Stomach (tissue), 9 donors: ENCODE results near the gene G3BP2. TPM values are rescaled to one million over a fixed set of nuclear protein-coding genes. Genes with fewer than 3 reads are reported as not detected.

Experiments
- DNase-seq, 2 donors: peaks; one replicate each; pipeline versions ENCODE4 v3.0.0 to v3.0.0-alpha.2; 2013 to 2019
- H3K27ac ChIP-seq, 5 donors: fragments of 200-600 bp in 4 of 5; sonication (generic) in 4 of 5; one replicate each; pipeline ENCODE4 v1.5.1; 2013 to 2019; ENCODE audit warnings: mild to moderate bottlenecking in 1 of 5, moderate library complexity in 1 of 5
- H3K27me3 ChIP-seq, 3 donors: fragments of 200-600 bp; sonication (generic); one replicate each; pipeline ENCODE4 v1.5.1; 2017 to 2019; ENCODE audit warnings: mixed run types in 1 of 3
- H3K36me3 ChIP-seq, 4 donors: fragments of 200-600 bp; sonication (generic); 1 replicate in 3 of 4; 2 replicates in 1 of 4; pipeline ENCODE4 v1.5.1; 2016 to 2019
- H3K4me1 ChIP-seq, 4 donors: fragments of 200-600 bp; sonication (generic); one replicate each; pipeline ENCODE4 v1.5.1; 2016 to 2019
- H3K4me3 ChIP-seq, 4 donors: fragments of 200-600 bp; sonication (generic) in 3 of 4; one replicate each; pipeline ENCODE4 v1.5.1; 2016 to 2019; ENCODE audit warnings: mild to moderate bottlenecking in 1 of 4
- H3K9me3 ChIP-seq, 4 donors: fragments of 200-600 bp; sonication (generic); one replicate each; pipeline ENCODE4 v1.5.1; 2016 to 2019
- CTCF ChIP-seq, 7 experiments: fragments of 450-650 bp in 4 of 7; fragments of 200-600 bp in 3 of 7; sonication (generic) in 3 of 7; IDR thresholded peaks; one replicate each; pipeline ENCODE4 v1.5.1; 2016 to 2019; ENCODE audit warnings: antibody characterized with exemption in 7 of 7, control low read depth in 2 of 7, mild to moderate bottlenecking in 1 of 7
- EP300 ChIP-seq: sonication (generic); formaldehyde crosslinking; IDR thresholded peaks from one replicate; pipeline ENCODE4 v1.6.1; 2017; ENCODE audit warnings: antibody characterized with exemption
- POLR2A ChIP-seq, 4 donors: fragments of 450-650 bp; IDR thresholded peaks; one replicate each; pipeline ENCODE4 v1.6.1; 2016; ENCODE audit warnings: antibody characterized with exemption in 4 of 4, control low read depth in 2 of 4, mild to moderate bottlenecking in 1 of 4, moderate library complexity in 1 of 4
- POLR2AphosphoS5 ChIP-seq, 3 donors: sonication (generic); formaldehyde crosslinking; IDR thresholded peaks; one replicate each; pipeline ENCODE4 v1.6.1; 2016; ENCODE audit warnings: antibody characterized with exemption in 3 of 3
- WGBS, 5 donors: extraction: QIAGEN DNeasy Blood & Tissue Kit in 3 of 5; methylation state at CpG; one replicate each; pipeline versions ENCODE4 v1.1.5 to v1.1.7; 2013 to 2018; 5-methylcytosine and 5-hydroxymethylcytosine counted together
- intact Hi-C: fragments of 100-400 bp; cut with DNase I; formaldehyde crosslinking; loops from one replicate; pipeline ENCODE4 v1.15.1; 2023; ENCODE audit warnings: low total_unique reads
- polyA plus RNA-seq, 3 donors: library from polyadenylated mRNA; stranded (reverse); fragments of 200-250 nt; gene quantifications; one replicate each; pipeline ENCODE4 v1.2.3, GENCODE V29; 2013
- small RNA-seq, 4 donors: library from RNA; depleted of rRNA; stranded (forward); fragments of <200 nt; gene quantifications; one replicate each; pipeline ENCODE3, GENCODE V24; 2016
- total RNA-seq, 5 donors: library from RNA; depleted of rRNA; stranded (reverse); fragments of >200 nt; gene quantifications; one replicate each; pipeline versions ENCODE4 v1.1.0 to v1.2.3, GENCODE V29; 2014 to 2016
- donor health status: healthy with polysubstance abuse.
- donor health status: Bipolar disorder and iron deficiency.
- donor health status: healthy.

G3BP2 gene
- total and polyA plus RNA-seq, 8 donors = 15.2 to 183 (median 36.4) TPM

GRCh38 chr4:75596061-75596460 lies 77.2 kb downstream of the G3BP2 start:
- 79 to 86% (median 83%) methylated on average over 3 of the region's 3 CpGs for WGBS, 5 donors
- intact Hi-C loops = no loop called here
- Histone ChIP-seq H3K27me3 (no peaks in the 10 kb centered on the region), H3K4me1 (no peaks in the 10 kb centered on the region), H3K27ac (no peak overlapping the region), H3K4me3 (no peak overlapping the region), H3K9me3 (no peaks in the 10 kb centered on the region), H3K36me3 (peaks cover 0 to 10% (median 0%) of the 10 kb centered on the region in 4 donors)
- DNase-seq = no peak
- TF ChIP-seq POLR2A (IDR thresholded peaks at IDR 0.05) (no peak), CTCF (IDR thresholded peaks at IDR 0.05) (no peak), POLR2AphosphoS5 (IDR thresholded peaks at IDR 0.05) (no peak), EP300 (no peak)

GRCh38 chr4:75593393-75593792 lies 79.8 kb downstream of the G3BP2 start:
- no peak for DNase-seq
- no peaks in the 10 kb centered on the region for H3K27me3 ChIP-seq
- TF ChIP-seq POLR2AphosphoS5 (IDR thresholded peaks at IDR 0.05) (no peak), CTCF (IDR thresholded peaks at IDR 0.05) (no peak), POLR2A (IDR thresholded peaks at IDR 0.05) (no peak), EP300 (no peak)
- WGBS, 5 donors = 41 to 82% (median 53%) methylated on average over 1 of the region's 1 CpG
- H3K36me3 ChIP-seq = peaks cover 0 to 14% (median 0%) of the 10 kb centered on the region in 4 donors
- no peak overlapping the region for H3K4me3 ChIP-seq
- no peak overlapping the region for H3K27ac ChIP-seq
- intact Hi-C loops = no loop called here
- H3K9me3 ChIP-seq = no peaks in the 10 kb centered on the region
- no peaks in the 10 kb centered on the region for H3K4me1 ChIP-seq

Small RNA genes lying within 50 kb of the gene (small RNA-seq; reads per million reads assigned to genes)
- 0 reads per million in 4 donors for gene RF00019

Other genes with a start within 250 kb of the G3BP2 start
- 10 to 100 TPM in 4 of 5 donors, 1 to 10 TPM in 1; 5.8 to 36.0 (median 14.2) TPM for gene RCHY1, start 159.0 kb downstream of the G3BP2 start, total RNA-seq
- gene RCHY1, start 159.0 kb downstream of the G3BP2 start, polyA plus RNA-seq = 10 to 100 TPM in 2 of 3 donors, 1 to 10 TPM in 1; 9.7 to 21.1 (median 17.1) TPM
- gene THAP6, start 158.9 kb downstream of the G3BP2 start, total RNA-seq = 10 to 100 TPM in 3 of 5 donors, 1 to 10 TPM in 1, not detected in 1; 2.0 to 30.3 (median 18.3) TPM
- gene THAP6, start 158.9 kb downstream of the G3BP2 start, polyA plus RNA-seq = 1 to 10 TPM; 3.5 to 6.9 (median 5.8) TPM
- gene ODAPH, start 117.3 kb downstream of the G3BP2 start, total RNA-seq = not detected
- gene ODAPH, start 117.3 kb downstream of the G3BP2 start, polyA plus RNA-seq = under 1 TPM in 1 of 3 donors, not detected in 2; 0.28 TPM
- 10 to 100 TPM in 1 of 5 donors, 1 to 10 TPM in 1, under 1 TPM in 1, not detected in 2; 0.58 to 11.6 (median 1.5) TPM for gene CDKL2, start 42.9 kb downstream of the G3BP2 start, total RNA-seq
- gene CDKL2, start 42.9 kb downstream of the G3BP2 start, polyA plus RNA-seq = under 1 TPM; 0.19 to 0.46 (median 0.25) TPM
- gene USO1, start 51.2 kb upstream of the G3BP2 start, total RNA-seq = 100 to 1,000 TPM in 3 of 5 donors, 10 to 100 TPM in 2; 20.6 to 120 (median 104) TPM
- gene USO1, start 51.2 kb upstream of the G3BP2 start, polyA plus RNA-seq = 10 to 100 TPM; 23.0 to 31.3 (median 23.6) TPM
- gene PPEF2, start 229.0 kb upstream of the G3BP2 start, total RNA-seq = not detected
- not detected for gene PPEF2, start 229.0 kb upstream of the G3BP2 start, polyA plus RNA-seq